ENCODE measurements around the gene DNAH2.

The DNAH2 gene

DNA sequence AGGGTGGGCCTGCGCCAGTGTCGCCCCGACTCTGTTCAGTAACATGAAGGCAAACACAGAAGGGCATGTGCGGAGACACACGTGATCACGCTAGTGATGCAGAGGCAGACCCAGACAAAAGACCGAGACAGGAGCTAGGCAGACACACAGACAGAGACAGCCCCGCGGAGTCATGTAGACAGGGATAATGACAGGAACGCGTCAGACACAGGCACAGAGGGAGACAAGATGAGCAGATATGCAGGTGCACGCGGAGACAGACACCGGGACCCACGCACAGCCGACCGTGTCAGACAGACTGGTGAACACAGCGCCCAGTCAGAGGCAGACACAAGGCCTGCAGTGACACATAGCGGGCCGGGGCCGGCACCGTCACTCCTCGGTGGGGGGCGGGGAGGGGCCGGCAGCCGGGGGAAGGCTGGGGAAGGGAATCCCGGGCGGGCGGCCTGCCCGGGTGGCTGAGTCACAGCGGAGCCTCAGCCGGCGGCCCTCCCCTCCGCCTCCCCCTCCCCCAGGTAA lies 123.9 kb downstream of the DNAH2 start:
- peak; percentile 73 to 76 for DNase-seq

DNA sequence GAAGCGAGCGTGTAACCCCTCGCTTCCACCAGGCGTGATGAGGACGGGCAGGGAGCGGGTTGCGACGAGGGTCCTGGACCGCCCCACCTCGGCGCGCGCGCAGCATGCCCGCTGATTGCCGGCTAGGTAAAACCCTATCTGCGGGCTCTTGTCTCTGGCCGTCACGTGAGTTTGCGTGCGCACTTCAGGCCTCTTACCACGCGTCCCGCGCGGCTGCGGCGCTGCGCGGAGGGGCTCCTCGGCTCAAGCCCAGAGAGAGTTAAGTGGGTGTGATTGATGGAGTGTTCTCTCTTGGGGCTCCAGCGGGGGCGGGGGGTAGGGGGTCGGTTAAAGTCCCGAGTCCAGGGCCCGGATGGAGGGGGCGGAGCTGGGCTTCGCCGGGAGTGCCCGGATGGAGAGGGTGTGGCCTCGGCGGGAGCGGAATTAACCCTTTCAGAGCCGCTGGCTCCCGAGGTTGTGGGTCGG lies 124.4 kb downstream of the DNAH2 start:
- DNase-seq = peak; percentile 84 to 92

GRCh38 chr17:7842380-7843256 lies 125.1 kb downstream of the DNAH2 start:
- no peak for DNase-seq

DNA sequence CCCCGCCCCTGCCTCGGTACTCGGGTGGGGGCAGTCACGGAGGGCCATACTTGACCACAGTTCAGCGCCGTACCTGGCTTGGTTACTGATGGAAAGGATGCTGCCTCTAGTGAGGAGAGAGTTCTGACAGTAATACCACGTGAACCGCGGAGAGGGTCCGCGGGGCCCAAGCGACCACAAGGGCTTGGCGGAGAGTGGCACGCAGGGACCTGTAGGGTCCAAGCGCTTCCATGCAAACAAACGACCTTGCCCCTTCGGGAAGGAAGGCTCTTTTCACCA lies 125.7 kb downstream of the DNAH2 start:
- DNase-seq = no peak

- DNase-seq = peak; percentile 62 to 71
Observed at GRCh38 chr17:7843536-7844291, 126.2 kb downstream of the DNAH2 start.

GRCh38 chr17:7844292-7845154 lies 127.0 kb downstream of the DNAH2 start:
- DNase-seq = peak; percentile 68 to 84

DNA sequence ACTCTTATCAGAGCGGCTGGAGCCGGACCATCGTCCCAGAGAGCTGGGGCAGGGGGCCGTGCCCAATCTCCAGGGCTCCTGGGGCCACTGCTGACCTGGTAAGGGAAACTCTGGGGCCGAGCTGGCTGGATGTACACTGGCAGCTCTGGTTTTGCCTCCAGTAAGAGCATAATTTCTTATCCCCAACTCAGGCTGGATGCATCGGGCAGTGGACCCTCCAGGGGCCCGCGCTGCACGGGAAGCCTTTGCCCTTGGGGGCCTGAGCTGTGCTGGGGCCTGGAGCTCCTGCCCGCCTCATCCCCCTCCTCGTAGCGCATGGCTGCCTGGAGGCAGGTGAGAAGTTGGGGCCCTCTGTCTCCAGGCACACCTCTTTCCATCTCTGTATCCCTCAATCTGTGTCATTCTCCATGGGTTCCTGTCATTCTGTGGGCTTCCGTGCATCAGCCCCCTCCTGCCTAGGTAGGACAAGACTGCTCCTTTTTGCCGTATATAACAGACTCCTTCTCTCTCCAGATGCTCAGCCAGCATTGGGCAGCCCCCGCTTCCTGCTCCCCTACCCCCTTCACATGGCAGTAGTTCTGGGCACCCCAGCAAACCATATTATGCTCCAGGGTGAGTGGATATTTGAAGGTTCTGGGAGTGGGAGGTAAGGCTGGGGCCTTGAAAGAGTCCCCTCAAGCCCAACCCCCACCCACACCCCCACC lies 128.0 kb downstream of the DNAH2 start:
- no peak for DNase-seq

DNA sequence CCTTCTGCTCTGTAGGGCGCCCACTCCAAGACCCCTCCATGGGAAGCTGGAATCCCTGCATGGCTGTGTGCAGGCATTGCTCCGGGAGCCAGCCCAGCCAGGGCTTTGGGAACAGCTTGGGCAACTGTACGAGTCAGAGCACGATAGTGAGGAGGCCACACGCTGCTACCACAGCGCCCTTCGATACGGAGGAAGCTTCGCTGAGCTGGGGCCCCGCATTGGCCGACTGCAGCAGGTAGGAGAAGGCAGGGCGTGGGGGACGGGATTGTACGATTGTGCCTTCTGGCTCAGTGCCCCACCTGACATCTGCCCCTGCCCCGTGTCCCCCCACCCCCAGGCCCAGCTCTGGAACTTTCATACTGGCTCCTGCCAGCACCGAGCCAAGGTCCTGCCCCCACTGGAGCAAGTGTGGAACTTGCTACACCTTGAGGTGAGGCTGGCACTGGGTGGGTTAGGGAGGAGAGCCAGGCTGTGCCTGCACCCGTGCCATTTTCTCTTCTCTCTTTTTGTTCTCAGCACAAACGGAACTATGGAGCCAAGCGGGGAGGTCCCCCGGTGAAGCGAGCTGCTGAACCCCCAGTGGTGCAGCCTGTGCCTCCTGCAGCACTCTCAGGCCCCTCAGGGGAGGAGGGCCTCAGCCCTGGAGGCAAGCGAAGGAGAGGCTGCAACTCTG lies 128.7 kb downstream of the DNAH2 start:
- no peak for DNase-seq

DNA sequence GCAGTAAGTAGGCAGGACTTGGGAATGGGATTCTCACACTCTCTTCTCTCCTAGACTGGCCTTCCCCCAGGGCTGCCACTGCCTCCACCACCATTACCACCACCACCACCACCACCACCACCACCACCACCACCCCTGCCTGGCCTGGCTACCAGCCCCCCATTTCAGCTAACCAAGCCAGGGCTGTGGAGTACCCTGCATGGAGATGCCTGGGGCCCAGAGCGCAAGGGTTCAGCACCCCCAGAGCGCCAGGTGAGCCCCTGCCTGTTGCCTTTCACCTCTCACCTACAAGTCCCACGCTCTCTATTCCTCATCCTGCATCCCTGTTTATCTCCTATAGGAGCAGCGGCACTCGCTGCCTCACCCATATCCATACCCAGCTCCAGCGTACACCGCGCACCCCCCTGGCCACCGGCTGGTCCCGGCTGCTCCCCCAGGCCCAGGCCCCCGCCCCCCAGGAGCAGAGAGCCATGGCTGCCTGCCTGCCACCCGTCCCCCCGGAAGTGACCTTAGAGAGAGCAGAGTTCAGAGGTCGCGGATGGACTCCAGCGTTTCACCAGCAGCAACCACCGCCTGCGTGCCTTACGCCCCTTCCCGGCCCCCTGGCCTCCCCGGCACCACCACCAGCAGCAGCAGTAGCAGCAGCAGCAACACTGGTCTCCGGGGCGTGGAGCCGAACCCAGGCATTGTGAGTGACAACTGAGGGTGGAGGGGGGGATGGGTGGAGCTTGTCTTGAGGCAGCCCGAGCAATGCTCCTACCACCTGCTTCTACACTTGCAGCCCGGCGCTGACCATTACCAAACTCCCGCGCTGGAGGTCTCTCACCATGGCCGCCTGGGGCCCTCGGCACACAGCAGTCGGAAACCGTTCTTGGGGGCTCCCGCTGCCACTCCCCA lies 129.5 kb downstream of the DNAH2 start:
- DNase-seq = no peak

DNA sequence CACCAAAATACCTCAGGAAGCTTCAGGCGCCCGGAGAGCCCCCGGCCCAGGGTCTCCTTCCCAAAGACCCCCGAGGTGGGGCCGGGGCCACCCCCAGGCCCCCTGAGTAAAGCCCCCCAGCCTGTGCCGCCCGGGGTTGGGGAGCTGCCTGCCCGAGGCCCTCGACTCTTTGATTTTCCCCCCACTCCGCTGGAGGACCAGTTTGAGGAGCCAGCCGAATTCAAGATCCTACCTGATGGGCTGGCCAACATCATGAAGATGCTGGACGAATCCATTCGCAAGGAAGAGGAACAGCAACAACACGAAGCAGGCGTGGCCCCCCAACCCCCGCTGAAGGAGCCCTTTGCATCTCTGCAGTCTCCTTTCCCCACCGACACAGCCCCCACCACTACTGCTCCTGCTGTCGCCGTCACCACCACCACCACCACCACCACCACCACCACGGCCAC lies 130.6 kb downstream of the DNAH2 start:
- DNase-seq = no peak

DNA sequence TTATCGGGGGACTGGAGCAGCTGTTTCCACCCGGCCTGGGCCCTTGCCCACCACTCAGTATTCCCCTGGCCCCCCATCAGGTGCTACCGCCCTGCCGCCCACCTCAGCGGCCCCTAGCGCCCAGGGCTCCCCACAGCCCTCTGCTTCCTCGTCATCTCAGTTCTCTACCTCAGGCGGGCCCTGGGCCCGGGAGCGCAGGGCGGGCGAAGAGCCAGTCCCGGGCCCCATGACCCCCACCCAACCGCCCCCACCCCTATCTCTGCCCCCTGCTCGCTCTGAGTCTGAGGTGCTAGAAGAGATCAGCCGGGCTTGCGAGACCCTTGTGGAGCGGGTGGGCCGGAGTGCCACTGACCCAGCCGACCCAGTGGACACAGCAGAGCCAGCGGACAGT lies 131.2 kb downstream of the DNAH2 start:
- no peak for DNase-seq

- DNase-seq = no peak
Observed at GRCh38 chr17:7849130-7849750, 131.7 kb downstream of the DNAH2 start.

- DNase-seq = no peak
Observed at GRCh38 chr17:7849751-7850504, 132.4 kb downstream of the DNAH2 start.

- no peak for DNase-seq
Observed at GRCh38 chr17:7850701-7851437, 133.3 kb downstream of the DNAH2 start.

DNA sequence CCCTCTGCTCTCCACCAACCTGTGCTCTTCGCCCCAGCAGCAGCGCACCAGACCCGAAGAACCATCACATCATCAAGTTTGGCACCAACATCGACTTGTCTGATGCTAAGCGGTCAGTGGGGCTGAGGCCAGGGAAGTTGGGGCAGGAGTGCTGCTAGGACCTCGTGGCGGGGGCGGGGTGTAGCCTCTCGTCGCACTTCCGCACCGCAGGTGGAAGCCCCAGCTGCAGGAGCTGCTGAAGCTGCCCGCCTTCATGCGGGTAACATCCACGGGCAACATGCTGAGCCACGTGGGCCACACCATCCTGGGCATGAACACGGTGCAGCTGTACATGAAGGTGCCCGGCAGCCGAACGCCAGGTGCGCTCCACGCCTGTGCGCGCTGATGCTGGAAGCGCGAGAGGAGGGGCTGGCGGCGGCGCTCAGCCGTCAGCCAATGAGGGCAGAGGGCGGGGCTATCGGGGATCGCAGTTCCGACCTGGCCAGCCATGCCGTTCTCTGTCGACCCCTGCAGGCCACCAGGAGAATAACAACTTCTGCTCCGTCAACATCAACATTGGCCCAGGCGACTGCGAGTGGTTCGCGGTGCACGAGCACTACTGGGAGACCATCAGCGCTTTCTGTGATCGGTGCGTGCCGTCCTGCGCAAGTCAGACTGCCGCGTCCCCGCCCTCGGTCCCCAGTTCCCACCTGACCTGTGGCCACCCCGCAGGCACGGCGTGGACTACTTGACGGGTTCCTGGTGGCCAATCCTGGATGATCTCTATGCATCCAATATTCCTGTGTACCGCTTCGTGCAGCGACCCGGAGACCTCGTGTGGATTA lies 134.1 kb downstream of the DNAH2 start:
- peak; percentile 82 to 87 for DNase-seq

DNA sequence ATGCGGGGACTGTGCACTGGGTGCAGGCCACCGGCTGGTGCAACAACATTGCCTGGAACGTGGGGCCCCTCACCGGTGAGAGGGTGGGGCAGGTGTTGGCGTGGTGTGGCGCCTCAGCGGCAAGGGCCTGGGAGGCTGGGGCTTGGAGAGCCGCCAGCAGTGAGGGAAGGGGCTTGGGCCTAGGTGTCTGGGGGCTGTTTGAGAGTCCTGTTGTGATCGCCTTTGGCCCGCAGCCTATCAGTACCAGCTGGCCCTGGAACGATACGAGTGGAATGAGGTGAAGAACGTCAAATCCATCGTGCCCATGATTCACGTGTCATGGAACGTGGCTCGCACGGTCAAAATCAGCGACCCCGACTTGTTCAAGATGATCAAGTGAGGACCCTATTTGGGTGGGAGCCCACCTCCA lies 134.7 kb downstream of the DNAH2 start:
- no peak for DNase-seq

DNA sequence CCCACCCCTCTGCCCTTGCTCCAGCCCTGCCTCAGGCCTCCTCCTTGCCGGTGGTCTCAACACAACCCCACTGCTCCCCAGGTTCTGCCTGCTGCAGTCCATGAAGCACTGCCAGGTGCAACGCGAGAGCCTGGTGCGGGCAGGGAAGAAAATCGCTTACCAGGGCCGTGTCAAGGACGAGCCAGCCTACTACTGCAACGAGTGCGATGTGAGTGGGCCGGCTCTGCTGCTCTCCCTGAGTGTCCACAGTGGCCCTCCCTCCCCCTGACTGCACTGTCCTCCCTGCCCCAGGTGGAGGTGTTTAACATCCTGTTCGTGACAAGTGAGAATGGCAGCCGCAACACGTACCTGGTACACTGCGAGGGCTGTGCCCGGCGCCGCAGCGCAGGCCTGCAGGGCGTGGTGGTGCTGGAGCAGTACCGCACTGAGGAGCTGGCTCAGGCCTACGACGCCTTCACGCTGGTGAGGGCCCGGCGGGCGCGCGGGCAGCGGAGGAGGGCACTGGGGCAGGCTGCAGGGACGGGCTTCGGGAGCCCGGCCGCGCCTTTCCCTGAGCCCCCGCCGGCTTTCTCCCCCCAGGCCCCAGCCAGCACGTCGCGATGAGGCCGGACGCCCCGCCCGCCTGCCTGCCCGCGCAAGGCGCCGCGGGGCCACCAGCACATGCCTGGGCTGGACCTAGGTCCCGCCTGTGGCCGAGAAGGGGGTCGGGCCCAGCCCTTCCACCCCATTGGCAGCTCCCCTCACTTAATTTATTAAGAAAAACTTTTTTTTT lies 135.6 kb downstream of the DNAH2 start:
- DNase-seq = no peak

Measured in NCI-H1930 (cell line).